Peyer's patch (tissue), 4 donors: ENCODE measurements around the gene KCNC2. TPM values are rescaled to one million over a fixed set of nuclear protein-coding genes. Genes with fewer than 3 reads are reported as not detected.

Experiments
- DNase-seq, 3 donors: peaks; one replicate each; pipeline ENCODE4 v3.0.0-alpha.2; 2017 to 2019
- H3K27ac ChIP-seq, 4 donors: fragments of 200-600 bp; sonication (generic); one replicate each; pipeline ENCODE4 v1.5.1; 2016 to 2019
- H3K27me3 ChIP-seq, 2 donors: fragments of 200-600 bp; sonication (generic); one replicate each; pipeline ENCODE4 v1.5.1; 2019
- H3K36me3 ChIP-seq, 3 donors: fragments of 200-600 bp; sonication (generic); one replicate each; pipeline ENCODE4 v1.5.1; 2016 to 2019
- H3K4me1 ChIP-seq, 4 donors: fragments of 200-600 bp; sonication (generic); one replicate each; pipeline ENCODE4 v1.5.1; 2016 to 2019
- H3K4me3 ChIP-seq, 4 donors: fragments of 200-600 bp; sonication (generic); 1 replicate in 3 of 4; 2 replicates in 1 of 4; pipeline ENCODE4 v1.5.1; 2016 to 2019; ENCODE audit warnings: mild to moderate bottlenecking in 1 of 4
- H3K9me3 ChIP-seq, 4 donors: fragments of 200-600 bp; sonication (generic); one replicate each; pipeline ENCODE4 v1.5.1; 2016 to 2019; ENCODE audit warnings: mild to moderate bottlenecking in 1 of 4
- POLR2A ChIP-seq, 2 donors: fragments of 450-650 bp; IDR thresholded peaks; one replicate each; pipeline ENCODE4 v1.5.1; 2017; ENCODE audit warnings: antibody characterized with exemption in 2 of 2, mild to moderate bottlenecking in 2 of 2, moderate library complexity in 2 of 2
- total RNA-seq, 4 donors: library from RNA; depleted of rRNA; stranded (reverse); fragments of >200 nt; gene quantifications; one replicate each; pipeline ENCODE4 v1.1.0, GENCODE V29; 2016
- TF ChIP-seq, protein P1 (sequence below), 6 experiments: fragments of 450-650 bp in 4 of 6; fragments of 200-600 bp in 2 of 6; sonication (generic) in 1 of 6; IDR thresholded peaks; one replicate each; pipeline ENCODE4 v1.5.1; 2017 to 2019; ENCODE audit warnings: antibody characterized with exemption in 6 of 6, mild to moderate bottlenecking in 3 of 6, moderate library complexity in 1 of 6

KCNC2 gene
- total RNA-seq, 4 donors from 2014 or later, result not detected

GRCh38 chr12:75101781-75102180 is 107.9 kb downstream of the KCNC2 start:
- Histone ChIP-seq H3K9me3 (no peaks in the 10 kb centered on the region), H3K27me3 (no peaks in the 10 kb centered on the region), H3K36me3 (no peaks in the 10 kb centered on the region), H3K27ac (no peak overlapping the region), H3K4me3 (no peak overlapping the region), H3K4me1 (no peaks in the 10 kb centered on the region)
- TF ChIP-seq, protein P1, sequence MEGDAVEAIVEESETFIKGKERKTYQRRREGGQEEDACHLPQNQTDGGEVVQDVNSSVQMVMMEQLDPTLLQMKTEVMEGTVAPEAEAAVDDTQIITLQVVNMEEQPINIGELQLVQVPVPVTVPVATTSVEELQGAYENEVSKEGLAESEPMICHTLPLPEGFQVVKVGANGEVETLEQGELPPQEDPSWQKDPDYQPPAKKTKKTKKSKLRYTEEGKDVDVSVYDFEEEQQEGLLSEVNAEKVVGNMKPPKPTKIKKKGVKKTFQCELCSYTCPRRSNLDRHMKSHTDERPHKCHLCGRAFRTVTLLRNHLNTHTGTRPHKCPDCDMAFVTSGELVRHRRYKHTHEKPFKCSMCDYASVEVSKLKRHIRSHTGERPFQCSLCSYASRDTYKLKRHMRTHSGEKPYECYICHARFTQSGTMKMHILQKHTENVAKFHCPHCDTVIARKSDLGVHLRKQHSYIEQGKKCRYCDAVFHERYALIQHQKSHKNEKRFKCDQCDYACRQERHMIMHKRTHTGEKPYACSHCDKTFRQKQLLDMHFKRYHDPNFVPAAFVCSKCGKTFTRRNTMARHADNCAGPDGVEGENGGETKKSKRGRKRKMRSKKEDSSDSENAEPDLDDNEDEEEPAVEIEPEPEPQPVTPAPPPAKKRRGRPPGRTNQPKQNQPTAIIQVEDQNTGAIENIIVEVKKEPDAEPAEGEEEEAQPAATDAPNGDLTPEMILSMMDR (IDR thresholded peaks at IDR 0.05), result no peak
- TF ChIP-seq POLR2A (IDR thresholded peaks at IDR 0.05), result no peak
- DNase-seq, result no peak

GRCh38 chr12:75099210-75099609 is 110.4 kb downstream of the KCNC2 start:
- Histone ChIP-seq H3K4me3 (no peak overlapping the region), H3K27me3 (no peaks in the 10 kb centered on the region), H3K9me3 (no peaks in the 10 kb centered on the region), H3K27ac (no peak overlapping the region), H3K36me3 (no peaks in the 10 kb centered on the region), H3K4me1 (no peaks in the 10 kb centered on the region)
- no peak for DNase-seq
- TF ChIP-seq POLR2A (IDR thresholded peaks at IDR 0.05), result no peak
- TF ChIP-seq, protein P1 (IDR thresholded peaks at IDR 0.05), result no peak

DNA sequence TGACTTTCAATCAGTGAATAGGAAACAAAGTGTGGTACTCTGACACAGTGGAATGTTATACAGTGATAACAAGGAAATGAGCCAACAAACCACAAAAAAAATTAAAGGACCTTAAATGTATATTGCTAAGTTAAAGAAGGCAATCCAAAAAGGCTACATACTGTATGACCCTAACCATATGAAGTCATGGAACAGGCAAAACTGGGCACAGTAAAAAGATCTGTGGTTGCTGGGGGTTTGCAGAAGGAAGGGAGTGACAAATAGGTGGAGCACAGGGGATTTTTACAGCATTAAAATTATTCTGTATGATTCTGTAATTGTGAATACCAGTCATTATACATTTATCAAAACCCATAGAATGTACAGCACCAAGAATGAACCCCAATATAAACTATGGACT is 112.6 kb downstream of the KCNC2 start:
- no peak overlapping the region for H3K27ac ChIP-seq
- no peaks in the 10 kb centered on the region for H3K27me3 ChIP-seq
- no peaks in the 10 kb centered on the region for H3K36me3 ChIP-seq
- no peak for DNase-seq
- TF ChIP-seq POLR2A (IDR thresholded peaks at IDR 0.05), result no peak
- TF ChIP-seq, protein P1 (IDR thresholded peaks at IDR 0.05), result no peak
- no peak overlapping the region for H3K4me3 ChIP-seq
- H3K4me1 ChIP-seq, result no peaks in the 10 kb centered on the region
- H3K9me3 ChIP-seq, result no peaks in the 10 kb centered on the region

- DNase-seq, result no peak
- H3K27ac ChIP-seq, result no peak overlapping the region
Observed at GRCh38 chr12:75087654-75088053, 122.0 kb downstream of the KCNC2 start.

GRCh38 chr12:75086091-75087038 is 123.3 kb downstream of the KCNC2 start:
- DNase-seq, result no peak
- Histone ChIP-seq H3K4me1 (no peaks in the 10 kb centered on the region), H3K9me3 (no peaks in the 10 kb centered on the region), H3K4me3 (no peak overlapping the region), H3K27ac (no peak overlapping the region), H3K27me3 (no peaks in the 10 kb centered on the region), H3K36me3 (no peaks in the 10 kb centered on the region)
- no peak for TF ChIP-seq POLR2A (IDR thresholded peaks at IDR 0.05)
- TF ChIP-seq, protein P1 (IDR thresholded peaks at IDR 0.05), result no peak

More at GRCh38 chr12:75087654-75088053, 122.0 kb downstream of the KCNC2 start:
- no peaks in the 10 kb centered on the region for H3K27me3 ChIP-seq
- no peaks in the 10 kb centered on the region for H3K9me3 ChIP-seq
- H3K4me1 ChIP-seq, result no peaks in the 10 kb centered on the region
- H3K36me3 ChIP-seq, result no peaks in the 10 kb centered on the region
- TF ChIP-seq, protein P1 (IDR thresholded peaks at IDR 0.05), result peak in 2 of 6 experiments; percentile 14 to 16
- TF ChIP-seq POLR2A (IDR thresholded peaks at IDR 0.05), result no peak
- no peak overlapping the region for H3K4me3 ChIP-seq
